ELR (cell line): Measurements from ENCODE around the gene CHRNA5.
"Not testable (repeated sequence)": the region's sequence is repeated elsewhere in the genome, so short reads cannot be mapped to it uniquely, and the experiment has no call there.

Source experiments
- DNase-seq: peaks from one replicate; pipeline ENCODE4 v3.0.0-alpha.2; 2015; ENCODE audit warnings: low read depth

The CHRNA5 gene

DNA sequence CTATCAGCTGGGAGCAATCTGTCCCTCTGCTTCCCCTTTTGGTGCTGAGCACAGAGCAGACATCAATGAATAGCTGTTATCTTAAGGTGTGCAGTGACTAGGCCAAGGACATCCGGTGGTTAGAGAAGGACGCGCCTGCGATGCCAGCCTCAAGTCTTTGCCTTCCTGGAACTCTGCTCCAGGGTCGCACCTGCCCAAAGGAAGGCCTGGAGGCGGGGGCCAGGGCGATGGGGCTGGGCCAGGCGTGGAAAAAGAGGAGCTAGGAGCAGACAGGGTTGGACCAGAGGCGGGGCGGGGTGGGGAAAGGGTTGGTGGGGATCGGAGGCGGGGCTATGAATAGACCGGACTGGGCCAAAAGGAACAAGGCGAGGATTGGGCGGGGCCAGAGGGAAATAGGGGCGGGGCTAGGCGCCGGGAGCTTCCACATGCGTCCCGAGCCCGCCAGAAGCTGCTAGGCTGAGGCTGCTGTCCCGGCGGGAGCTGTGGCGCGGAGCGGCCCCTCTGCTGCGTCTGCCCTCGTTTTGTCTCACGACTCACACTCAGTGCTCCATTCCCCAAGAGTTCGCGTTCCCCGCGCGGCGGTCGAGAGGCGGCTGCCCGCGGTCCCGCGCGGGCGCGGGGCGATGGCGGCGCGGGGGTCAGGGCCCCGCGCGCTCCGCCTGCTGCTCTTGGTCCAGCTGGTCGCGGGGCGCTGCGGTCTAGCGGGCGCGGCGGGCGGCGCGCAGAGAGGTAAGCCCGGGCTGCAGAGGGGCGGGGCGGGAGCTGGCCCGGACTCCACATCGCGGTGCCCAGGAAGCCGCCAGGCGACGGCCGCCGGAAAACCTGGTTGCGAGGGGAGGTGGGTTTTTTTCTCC is at the start of gene CHRNA5:
CHRNA5 (plus strand) TSS at position 424 of the 854 bp plus-strand sequence; CDS start at position 624, 200 bp downstream.
- DNase-seq: peak; percentile 87

GRCh38 chr15:78520035-78520434 is 45.3 kb upstream of the CHRNA5 start:
- not testable (repeated sequence) for DNase-seq

DNA sequence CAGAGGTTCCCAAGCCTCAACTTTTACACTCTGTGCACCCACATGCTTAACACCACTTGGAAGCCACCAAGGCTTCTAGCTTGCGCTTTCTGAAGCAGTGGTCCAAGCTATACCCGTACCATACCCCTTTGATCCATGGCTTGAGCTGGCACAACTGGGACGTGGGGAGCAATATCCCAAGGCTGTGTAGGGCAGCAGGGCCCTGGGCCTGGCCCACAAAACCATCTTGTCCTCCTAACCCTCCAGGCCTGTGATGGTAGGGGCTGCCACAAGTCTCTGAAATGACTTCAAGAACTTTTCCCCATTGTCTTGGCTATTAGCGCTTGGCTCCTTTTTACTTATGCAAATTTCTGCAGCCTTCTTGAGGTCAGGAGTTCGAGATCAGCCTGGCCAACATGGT is 41.1 kb upstream of the CHRNA5 start:
- DNase-seq: no peak

- DNase-seq: no peak
These were observed 38.0 kb upstream of the CHRNA5 start for GRCh38 chr15:78527325-78527724.

DNA sequence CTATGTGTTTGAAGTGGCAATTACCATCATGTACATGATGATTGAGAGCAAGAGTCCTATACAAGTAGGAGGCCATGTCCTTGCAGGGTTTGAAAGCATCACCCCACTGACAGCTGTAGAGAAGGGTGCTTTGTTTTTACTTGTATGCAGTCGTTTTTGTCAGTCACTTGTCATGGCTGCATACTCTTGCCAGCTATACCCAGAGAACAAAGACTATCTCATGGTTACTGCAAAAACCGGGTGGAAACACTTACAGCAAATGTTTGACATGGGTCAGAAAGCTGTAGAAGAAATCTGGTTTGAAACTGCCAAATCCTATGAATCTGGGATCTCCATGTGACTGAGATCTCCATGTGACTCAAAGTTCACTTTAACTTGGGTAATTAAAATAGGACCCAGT is 32.0 kb upstream of the CHRNA5 start:
- no peak for DNase-seq

DNA sequence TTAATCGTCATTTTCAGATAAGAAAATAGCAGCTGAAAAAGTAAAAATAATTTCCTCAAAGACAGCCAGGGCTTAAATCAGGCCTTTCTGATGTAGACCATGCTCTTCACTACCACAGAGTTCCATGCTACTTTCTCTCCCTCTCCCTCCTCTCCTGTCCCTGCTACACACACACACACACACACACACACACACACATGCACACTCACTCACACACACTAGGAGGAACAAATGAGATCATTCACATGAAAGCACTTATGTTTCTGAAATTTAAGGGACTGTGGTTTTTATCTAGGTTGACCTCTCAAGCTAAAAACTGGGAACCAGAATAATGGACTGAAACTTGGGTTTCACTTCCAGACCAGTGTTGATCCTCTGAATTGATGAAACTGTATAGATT is 29.2 kb upstream of the CHRNA5 start:
- no peak for DNase-seq

- no peak for DNase-seq
These were observed 27.9 kb upstream of the CHRNA5 start for GRCh38 chr15:78537266-78537905.

DNA sequence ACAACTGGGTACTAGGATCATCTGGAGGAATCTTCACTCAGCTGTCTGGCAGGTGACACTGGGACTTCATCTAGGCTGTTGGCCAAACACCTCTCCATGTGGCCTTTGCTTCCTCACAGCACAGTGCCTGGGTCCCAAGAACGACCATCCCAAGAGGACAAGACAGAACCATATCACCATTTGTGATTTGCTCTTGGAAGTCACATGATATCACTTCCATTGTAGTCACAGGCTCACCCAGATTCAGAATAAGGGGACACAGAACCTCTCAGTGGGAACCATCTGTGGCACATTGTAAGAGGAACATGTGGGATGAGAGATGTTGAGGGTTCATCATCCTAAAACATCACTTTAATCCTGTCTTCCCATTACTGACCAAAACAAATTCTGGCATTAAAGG is 27.0 kb upstream of the CHRNA5 start:
- DNase-seq: no peak

DNA sequence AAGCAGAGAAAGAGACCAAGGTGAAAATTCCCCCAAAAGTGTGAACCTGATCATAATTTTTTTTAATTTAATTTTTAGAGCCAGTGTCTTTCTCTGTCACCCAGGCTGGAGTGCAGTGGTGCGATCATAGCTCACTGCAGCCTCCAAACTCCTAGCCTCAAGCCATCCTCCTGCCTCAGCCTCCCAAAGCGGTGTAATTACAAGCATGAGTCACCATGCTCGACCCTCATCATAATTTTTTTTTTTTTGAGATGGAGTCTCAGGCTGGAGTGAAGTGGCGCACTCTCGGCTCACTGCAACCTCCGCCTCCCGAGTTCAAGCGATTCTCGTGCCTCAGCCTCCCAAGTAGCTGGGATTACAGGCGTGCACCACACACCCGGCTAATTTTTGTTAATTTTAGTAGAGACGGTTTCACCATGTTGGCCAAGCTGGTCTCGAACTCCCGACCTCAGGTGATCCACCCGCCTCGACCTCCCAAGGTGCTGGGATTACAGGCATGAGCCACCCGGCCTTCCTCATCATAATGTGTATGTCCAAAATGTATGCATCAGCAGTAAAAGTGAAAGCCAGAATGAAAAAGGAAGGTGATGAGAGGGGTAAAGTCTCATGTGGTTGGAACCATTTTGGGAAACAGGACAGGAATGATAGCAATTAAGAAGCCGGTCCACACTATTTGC is 25.7 kb upstream of the CHRNA5 start:
- DNase-seq: not testable (repeated sequence)

DNA sequence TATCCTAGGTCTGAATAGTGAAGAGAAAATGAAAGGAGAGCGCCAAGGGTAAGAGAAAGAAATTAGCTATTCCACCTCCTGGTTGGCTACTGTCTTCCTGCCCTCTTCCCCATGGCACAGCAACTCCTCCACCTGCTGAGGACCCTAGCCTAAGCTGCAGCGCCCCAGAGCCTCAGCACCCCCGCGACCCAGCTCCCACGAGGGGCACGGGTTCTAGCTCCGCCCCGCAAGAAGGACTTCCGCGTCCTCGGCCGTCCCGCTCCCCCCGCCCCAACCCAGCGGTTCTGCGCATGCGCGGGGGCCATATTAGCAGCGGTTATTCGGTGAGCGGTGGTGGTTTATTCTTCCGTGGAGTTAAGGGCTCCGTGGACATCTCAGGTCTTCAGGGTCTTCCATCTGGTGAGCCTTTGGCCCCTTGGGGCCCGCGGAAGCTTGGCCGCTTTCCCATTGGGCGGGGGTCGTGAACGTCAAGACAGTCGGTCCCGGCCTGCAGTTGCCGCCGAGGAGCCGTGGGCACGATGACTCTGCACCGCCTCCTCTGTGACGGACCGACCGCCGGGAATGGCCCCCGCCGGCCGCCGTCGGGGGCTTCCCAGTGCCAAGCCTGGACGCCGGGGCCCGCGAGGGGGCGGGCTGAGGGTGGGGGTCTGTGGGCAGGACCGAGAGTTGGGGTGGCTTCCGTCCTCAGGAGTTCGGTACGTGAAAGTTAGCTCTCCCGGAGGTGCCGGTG is 25.0 kb upstream of the CHRNA5 start, which contains the start of gene PSMA4:
PSMA4 (plus strand) TSS at position 304 of the 730 bp plus-strand sequence. CDS start 1,484 bp downstream, outside the sequence.
- DNase-seq: peak; percentile 85

- DNase-seq: peak; percentile 23
These were observed 24.2 kb upstream of the CHRNA5 start for GRCh38 chr15:78540871-78541743.

- DNase-seq: no peak
These were observed 23.6 kb upstream of the CHRNA5 start for GRCh38 chr15:78541744-78542034.

DNA sequence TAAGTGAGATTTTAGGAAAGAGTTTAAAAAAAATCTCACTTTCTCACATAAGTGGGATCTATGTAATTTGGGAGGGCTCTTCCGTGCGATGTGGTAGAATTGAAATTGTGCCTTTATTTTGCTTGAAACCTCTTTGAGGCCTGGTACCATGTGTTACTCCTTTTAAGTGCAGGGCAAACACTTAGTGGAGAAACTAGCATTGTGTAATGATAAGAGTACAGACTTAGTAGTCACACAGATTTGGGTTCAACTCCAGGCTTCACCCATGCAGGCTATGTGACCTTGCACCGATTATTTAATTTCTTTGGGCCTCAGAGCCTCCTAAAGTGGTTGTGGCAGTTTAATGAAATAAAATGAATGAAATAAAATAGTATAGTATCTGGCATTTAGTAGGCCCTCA is 22.7 kb upstream of the CHRNA5 start:
- DNase-seq: no peak

GRCh38 chr15:78550194-78550593 is 15.1 kb upstream of the CHRNA5 start:
- DNase-seq: no peak

DNA sequence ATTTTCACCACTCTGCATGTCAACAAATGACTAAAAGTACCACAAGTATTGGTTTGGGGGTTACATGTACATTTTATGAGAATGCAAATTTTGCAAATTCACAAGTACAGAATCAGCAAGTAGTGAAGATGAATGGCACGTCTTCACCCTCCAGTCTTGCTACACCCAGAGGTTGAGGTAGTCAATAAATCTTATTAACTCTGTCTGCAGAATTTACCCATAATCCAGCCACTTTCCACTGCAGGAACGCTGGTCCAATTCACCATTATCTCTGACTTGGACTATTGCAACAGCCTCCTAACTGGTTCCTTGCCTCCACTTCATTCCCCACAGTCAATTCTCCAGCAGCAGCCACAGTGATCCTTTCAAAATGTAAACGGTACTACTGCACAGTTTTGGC is 14.5 kb upstream of the CHRNA5 start:
- no peak for DNase-seq

DNA sequence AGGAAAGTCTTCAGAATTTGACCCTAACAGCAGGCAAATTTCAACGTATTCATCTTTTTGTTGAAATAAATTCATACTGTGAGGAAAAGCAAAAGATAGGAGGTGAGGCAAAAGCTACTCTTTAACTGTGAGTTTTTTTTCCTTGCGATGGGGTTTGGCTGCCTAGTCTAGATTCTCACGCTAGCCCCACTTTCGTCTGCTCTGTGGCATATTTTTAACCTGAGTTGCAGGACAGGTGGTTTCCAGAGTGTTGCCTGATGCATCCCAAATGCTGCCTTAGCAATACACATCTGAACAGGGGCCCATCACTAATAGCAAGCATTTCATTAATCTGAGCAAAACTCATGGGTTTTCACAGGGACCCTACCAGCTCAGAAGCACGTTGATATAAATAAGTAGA is 13.4 kb upstream of the CHRNA5 start:
- no peak for DNase-seq

- DNase-seq: no peak
These were observed 12.7 kb upstream of the CHRNA5 start for GRCh38 chr15:78552597-78552996.

DNA sequence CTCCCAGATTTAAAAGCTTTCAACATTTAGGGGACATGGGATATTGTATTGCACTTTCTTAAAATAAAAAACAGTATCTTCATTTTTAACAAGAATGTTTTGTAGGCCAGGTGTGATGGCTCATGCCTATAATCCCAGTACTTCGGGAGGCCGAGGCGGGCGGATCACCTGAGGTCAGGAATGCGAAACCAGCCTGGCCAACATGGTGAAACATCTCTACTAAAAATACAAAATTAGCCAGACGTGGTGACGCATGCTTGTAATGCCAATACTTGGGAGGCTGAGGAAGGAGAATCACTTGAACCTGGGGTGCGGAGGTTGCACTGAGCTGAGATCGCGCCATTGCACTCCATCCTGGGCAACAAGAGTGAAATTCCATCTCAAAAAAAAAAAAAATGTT is 5.1 kb upstream of the CHRNA5 start:
- not testable (repeated sequence) for DNase-seq

GRCh38 chr15:78561490-78561889 is 3.8 kb upstream of the CHRNA5 start:
- no peak for DNase-seq

DNA sequence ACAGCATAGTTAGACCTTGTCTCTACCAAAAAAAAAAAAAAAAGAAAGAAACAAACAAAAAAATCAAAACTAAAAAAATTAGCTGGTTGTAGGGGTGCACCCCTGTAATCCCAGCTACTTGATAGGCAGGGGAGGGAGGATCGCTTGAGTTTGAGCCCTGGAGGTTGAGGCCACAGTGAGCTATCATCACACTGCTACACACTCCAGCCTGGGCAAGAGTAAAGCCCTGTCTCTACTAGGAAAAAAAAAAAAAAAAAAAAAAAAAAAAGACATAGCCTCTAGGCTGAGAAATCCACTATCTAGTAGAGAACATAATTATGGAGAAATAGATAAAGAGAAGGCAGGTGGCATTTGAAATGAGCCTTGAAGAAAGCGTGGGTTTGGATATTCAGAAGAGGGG is 2.2 kb upstream of the CHRNA5 start:
- no peak for DNase-seq

DNA sequence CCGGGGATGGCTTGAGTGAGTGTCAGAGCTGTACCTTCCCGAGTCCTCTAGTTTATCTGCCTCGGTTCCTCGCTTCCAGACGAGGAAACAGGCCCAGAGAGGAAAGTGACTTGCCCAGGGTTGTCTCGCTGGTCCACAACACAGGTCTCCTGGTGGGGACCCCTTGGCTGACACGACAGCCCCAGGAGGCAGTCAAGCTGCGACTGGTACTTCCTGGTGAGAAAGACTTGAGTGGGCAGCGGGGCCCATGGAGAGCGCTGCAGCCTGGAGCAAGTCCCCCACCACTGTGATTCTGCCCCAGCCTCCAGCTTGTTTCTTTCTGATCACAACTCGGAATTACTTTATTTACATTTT is 600 bp upstream of the CHRNA5 start:
- no peak for DNase-seq
